Right ventricle myocardium superior (tissue), 1 donor: ENCODE results near the gene ATP6V1G1. TPM values are rescaled to one million over a fixed set of nuclear protein-coding genes. Genes with fewer than 3 reads are reported as not detected.

Experiments used
- ATAC-seq: fragments of 200-7000 bp; cut with Tn5 transposase; one replicate; pipeline ENCODE4 v1.9.1; 2020; ENCODE audit warnings: mild to moderate bottlenecking; ENCODE audit not compliant: poor library complexity
- DNase-seq: peaks from one replicate; pipeline ENCODE4 v3.0.0-alpha.2; 2020
- intact Hi-C: fragments of 100-400 bp; cut with DNase I; formaldehyde crosslinking; loops from one replicate; pipeline ENCODE4 v1.11.2; 2022
- long read RNA-seq: library from polyadenylated mRNA; unstranded; transcript quantifications from one replicate; pipeline ENCODE4 v2.0.0, GENCODE V29; 2021
- total RNA-seq: library from RNA; stranded (reverse); fragmentation: NEBNext Ultra II Directional; extraction: Animal tissue kit (Norgen Biotek cat#: 25700); gene quantifications from one replicate; pipeline ENCODE4 v1.2.1, GENCODE V29; 2021
- donor health status: DM: no; HTN: yes; CAD: no; lungs with severe emphysema.

The ATP6V1G1 gene, protein sequence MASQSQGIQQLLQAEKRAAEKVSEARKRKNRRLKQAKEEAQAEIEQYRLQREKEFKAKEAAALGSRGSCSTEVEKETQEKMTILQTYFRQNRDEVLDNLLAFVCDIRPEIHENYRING
- total RNA-seq = 60.2 TPM
- long read RNA-seq, transcript ATP6V1G1-201 (3 exons, 1,080 nt) = major isoform, 78 of 79 reads
- long read RNA-seq, partial matches to known transcripts = 0 of 79 reads
- long read RNA-seq, other reads (novel, unspliced or antisense) = 1 of 79 reads

DNA sequence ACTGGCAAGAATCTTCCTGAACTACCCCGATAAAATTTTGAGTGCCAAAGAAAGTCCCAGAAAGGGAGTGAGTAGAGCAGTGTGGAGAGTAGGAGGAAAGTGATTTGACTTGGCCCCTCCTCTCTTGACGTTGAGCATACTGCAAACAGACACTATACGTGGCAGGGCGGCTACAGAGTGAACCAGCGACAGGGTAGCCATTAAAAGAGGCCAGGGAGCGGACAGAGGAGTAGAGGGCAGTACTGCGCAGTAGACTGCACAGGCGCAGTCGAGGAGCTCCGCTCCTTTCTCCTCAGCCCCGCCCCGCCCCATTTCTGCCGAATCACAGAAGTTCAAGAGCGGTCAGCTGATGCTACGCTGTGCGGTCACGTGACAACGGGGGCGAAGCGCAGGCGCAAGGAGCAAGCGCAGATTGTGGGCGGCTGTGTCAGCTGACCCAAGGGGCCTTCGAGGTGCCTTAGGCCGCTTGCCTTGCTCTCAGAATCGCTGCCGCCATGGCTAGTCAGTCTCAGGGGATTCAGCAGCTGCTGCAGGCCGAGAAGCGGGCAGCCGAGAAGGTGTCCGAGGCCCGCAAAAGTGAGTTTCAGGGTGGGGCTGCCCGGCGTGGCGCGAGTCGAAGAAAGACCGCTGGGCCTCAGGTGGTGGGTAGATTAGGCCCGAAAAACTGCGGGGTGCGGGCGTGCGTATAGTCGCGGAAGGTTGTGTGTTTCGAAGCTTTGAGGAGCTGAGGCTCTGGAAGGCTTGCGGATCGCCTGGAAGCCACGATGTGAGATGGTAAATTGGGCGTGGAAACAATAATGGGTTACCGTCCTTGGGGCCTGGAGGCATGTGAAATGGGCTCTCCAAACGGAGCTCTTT, at the start of gene ATP6V1G1:
Gene ATP6V1G1, plus strand, starts transcription at position 425 of the 858 bp plus-strand sequence. Its CDS starts 70 bp downstream, at position 495.
- peak; percentile 100 for DNase-seq
- peak; percentile 98 for ATAC-seq
- intact Hi-C loops = no loop called here

DNA sequence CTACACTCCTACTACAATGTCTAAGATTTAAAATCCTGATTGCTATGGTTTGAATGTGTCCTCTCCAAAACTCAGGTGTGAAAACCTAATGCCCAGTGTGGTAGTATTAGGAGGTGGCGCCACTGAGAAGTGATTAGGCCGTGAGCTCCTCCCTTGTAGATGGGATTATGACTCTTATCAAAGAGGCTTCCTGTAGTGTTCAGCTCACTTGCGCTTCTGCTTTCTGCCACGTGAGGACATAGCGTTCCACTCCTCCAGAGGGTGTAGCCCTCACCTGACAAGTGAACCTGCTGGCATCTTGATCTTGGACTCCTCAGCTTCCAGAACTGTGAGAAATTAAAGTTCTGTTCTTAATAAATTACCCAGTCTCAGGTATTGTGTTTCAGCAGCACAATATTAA, 49.3 kb upstream of the ATP6V1G1 start:
- no peak for ATAC-seq
- no peak for DNase-seq
- intact Hi-C loops = no loop called here

DNA sequence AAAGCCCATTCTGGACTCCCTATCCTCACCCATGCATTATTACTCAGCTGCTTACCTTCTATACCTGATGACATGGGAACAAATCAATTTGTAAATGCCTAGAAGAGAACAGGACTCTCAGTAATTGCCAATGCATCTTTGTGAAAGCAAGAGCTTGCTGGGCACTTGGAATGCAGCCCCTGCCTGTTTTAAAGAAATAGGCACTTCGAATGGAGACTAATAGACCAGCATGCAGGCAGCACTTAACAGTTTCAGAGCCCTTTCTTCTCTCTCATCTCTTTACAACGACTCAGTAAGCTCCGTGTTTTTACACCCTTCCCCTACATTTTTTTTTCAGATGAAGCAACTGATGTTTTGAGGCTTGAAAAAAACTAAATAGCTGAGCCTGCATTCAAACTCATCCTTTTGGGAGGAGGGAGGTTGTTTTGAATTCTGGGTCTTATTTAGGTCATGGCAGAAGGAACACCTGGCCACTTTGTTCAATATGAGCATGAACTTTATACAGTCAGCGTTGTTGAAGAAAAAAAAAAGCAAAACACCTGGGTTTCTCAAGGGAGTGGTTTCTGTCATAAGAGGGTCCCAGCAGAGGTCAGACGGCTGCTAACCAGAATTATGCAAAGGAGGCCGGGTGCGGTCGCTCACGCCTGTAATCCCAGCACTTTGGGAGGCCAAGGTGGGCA, 47.7 kb upstream of the ATP6V1G1 start:
- ATAC-seq = no peak
- intact Hi-C loops = no loop called here
- no peak for DNase-seq

DNA sequence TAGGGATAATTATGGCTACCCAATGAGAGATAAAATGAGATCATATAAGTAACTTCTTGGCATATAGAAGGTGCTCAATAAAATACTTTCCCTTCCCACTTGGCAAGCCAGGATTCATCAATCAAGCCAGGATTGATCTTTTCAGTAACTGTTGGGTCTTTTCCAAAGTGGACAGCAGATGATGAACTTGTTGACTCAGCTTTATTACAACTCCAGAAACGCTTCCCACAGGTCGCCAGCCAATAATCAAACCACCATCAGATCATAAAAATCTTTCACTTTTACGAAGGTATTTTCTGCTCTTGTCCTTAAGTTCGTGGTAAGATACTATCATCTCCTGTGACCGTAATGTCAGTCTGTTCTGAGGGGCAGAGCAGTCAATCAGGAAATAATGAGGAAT, 42.5 kb upstream of the ATP6V1G1 start:
- no peak for ATAC-seq
- intact Hi-C loops = no loop called here
- no peak for DNase-seq

DNA sequence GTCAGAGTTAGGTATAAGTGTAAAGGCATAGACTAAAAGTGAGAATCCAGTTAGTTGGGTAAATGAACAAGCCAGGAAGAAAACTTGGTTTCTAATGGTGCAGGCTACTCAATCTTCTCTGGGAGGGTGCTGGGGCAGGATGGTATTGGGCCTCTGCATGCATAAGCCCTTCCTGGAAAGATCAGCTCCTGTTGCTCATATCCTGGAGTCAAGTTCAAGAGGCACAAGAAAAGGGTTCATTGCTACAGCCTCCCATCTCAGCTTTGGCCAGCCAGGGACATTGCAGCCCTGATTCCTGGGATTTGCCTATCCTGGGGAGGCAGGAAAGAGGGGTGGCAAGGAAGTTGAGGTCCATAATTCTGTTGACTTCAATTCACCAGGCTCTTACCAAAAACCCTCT, 40.7 kb upstream of the ATP6V1G1 start:
- no peak for ATAC-seq
- intact Hi-C loops = no loop called here
- no peak for DNase-seq

DNA sequence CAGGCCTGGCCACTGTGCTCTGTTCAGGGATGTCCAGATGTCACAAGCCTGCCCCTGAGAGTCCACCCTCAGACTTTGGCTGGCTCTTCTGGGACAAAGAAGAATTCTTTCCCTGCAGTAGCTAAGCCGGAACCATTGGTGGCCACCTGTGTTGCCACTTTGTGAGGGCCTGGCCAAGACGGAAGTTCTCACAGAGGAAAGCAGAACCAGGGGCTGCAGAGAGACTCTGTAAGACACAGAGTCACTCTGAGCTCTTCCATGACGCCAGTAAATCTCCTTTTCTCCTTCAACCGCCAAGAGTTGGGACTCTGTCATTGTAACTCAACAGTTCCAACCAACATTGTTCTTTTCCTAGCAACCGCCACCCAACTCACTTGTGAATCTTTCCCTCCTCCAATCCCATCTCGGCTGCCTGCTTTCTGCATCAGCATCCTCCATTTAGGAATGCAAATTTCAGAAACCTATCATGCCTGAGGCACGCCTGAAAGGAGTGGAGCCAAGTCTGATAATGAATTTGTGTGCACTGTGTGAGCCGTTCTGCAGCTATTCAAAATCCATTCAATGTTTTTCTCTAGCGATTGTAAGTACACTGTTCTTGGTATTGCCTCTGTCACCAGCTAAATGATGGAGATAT, 37.8 kb upstream of the ATP6V1G1 start:
- DNase-seq = no peak
- ATAC-seq = no peak
- intact Hi-C loops = no loop called here

DNA sequence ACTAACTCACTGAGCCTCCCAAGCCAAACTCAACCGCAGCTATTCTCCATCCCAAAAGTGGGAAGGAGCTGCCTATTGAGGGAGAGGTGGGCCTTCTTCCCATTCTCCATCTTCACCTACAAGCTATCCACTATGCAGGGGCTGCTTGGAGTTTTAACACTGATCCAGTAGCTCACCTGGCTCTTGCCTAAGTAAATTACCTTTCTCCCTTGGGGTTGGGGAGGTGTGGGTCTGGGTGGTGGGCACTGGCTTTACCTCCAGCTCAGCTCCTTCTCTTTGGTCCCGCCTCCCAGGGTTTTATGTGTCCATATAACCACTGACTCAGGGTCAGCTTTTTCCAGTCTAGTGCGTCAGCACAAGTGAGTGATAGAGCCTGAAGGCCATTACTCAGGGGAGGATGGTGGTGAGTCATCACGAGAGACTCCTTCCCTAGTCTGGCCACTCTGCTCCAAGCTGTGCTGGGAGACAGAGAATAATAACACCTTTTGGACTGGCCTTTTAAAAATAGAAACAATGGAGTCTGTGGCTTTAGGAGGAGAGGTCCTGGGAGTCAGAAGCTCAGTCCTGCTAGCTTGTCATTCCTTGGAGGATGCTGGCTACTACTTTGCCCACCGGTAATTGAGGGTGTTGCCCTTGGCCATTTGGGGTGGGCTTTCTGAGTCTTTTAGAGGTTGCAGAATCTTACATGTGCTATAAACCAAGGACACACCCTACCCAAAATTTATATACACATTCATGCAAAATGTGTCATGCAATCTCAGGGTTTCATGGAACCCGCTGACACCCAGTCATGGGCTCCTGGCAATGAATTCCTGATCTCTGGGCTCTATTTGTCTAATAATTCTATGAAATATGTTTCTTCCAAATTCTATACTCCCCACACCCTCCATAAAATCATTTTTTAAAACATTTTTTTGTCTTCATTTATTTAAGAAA, 35.6 kb upstream of the ATP6V1G1 start:
- ATAC-seq = peak; percentile 78
- intact Hi-C loops = no loop called here
- no peak for DNase-seq

DNA sequence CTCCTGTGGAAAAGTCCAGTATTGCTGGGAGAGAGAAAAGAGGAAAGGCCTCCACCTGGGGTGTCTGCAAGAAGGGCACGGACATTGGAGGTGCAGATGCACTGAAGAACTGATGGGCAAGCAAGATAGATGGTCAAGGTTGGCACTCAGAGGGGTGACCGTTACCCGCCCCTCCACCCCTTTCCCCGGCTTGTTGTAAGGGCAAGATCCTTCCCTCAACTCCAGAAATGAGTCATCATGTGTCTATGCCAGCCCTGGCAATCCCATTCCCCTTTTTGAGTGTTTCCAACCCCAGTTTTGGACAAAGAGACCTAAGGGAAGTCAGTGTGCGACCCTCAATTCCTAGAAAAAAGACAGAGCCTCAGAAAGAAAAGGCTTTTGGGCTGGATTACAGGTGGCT, 34.9 kb upstream of the ATP6V1G1 start:
- DNase-seq (no peak), ATAC-seq (no peak)
- intact Hi-C loops = no loop called here

DNA sequence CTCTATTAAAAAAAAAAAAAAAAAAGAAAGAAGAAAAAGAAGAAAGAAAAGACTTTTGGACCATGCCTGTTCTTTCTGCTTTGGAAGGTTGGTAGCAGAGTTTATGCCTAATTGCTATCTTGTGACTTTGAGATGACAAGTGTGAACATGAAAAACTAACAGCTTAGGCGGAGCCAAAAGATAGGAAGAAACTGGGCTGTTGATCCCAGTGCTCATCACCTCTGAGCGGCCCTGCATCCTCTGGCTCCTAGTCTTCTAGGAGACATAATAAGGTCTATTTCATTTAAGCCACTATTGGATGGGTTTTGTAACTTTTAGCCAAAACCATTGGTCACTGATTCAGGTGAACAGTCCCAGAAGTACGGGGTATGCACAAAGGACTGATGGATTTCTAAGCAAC, 34.4 kb upstream of the ATP6V1G1 start:
- DNase-seq (no peak), ATAC-seq (no peak)
- intact Hi-C loops = no loop called here

DNA sequence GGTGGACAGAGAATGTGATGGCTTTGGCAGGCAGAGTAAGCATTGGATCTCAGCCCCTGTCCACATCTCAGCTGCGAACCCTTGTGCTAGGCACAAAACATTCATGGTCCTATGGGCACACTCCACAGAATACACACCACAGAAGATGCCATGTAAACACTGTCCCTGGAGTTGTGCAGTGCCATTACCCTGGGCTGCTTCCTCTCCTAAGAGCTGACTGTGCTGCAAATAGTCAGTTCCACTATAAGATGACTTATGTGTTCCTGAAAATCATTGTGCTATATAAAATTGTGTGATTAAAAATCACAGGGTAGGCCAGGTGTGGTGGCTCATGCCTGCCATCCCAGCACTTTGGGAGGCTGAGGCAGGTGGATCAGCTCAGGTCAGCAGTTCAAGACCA, 31.9 kb upstream of the ATP6V1G1 start:
- no peak for ATAC-seq
- intact Hi-C loops = no loop called here
- no peak for DNase-seq

DNA sequence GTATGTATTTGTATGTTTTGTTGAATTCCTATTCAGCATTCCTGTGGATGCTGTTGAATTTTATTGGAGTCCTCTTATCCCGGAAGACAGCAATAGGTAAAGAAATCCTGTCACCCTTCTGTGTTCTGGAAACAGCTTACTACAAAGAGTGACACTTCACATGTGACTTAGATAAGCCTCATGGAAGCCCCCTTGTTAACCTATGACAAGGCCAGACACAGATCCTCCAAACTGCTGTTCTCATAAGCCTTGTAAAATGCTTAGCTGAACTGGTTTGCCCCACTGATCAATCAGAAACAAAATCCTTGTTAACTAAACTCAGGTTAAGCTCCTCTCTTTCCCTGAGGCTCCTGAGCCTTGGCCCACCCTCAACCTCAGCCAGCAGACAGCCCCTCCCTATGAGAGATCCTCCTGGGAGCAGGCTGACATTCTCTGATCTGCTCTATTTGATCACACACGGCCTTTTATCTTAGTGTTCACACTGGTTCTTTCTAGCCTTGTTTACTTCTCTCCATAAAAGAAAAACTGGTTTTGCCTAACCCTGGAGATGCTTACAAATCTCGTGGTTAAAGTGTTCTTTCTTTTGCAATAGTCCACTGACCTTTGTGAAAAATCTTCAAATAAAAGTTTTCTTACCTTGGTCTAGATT, 29.4 kb upstream of the ATP6V1G1 start:
- ATAC-seq = no peak
- DNase-seq = no peak
- intact Hi-C loops = no loop called here

DNA sequence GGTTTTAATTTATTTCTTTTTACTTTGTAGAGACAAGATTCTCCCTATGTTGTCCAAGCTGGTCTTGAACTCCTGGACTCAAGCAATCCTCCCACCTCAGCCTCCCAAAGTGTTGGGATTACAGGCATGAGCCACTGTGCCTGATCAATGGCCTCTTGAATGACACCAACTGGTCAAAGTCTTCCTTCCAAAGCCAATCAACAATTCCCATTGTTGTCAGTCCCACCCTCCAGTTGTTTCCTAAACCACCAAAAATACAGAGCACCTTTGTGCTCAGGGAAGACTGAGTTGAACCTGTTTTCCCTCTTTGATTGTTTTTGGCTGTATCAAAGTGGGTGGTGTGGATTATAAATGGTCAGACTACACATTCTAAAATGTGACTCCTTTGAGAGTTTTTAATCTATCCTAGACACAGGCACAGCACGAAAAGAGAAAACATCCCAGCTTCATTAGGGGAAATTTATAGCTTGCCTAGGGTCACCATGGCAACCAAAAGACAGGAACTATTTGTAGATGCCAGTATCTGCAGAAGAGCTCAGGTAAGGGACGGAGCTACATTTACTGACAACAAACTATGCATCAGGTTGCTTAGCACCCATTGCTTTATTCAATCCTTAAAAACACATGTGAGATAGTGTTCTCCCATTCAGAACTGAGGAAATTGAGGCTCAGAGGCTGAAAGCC, 27.6 kb upstream of the ATP6V1G1 start:
- DNase-seq = no peak
- no peak for ATAC-seq
- intact Hi-C loops = no loop called here

DNA sequence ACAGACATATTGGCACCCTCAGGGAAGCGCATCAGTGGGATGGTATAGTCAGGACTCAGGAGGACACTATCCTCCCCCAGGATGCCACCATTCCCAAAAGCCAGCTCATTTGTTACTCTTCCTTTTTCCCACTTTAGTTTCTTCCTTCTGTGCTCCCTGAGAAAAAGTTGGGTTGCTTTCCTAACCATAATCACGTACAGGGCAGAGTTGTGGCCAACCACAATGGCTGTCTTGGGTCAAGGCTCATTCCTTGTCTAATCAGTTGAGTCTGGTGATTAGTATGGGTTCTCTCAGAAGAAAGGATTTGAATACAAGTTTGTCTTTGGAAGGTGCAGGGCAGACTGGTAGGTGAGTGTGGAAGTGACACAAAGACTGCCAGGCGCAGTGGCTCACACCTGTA, 26.6 kb upstream of the ATP6V1G1 start:
- DNase-seq = no peak
- ATAC-seq = no peak
- intact Hi-C loops = no loop called here

DNA sequence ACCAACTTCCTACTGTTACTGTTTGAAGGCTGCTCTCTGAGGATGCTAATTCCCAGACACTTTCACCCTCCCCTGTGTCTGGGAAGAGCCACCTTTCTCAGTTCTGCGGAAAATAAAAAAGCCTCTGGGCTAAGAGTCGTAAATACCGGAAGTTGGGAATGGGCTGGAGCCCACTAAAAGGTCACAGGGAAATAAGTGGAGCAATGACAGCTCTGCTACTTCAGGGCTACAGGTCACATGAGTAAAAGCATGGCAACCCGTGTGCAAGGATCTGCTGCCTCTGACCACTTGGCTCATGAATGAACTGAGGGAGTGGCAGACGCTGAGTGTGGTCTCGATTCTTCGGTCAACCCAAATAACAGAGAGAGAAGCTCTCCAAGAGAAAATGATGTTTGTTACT, 25.8 kb upstream of the ATP6V1G1 start:
- ATAC-seq (no peak), DNase-seq (no peak)
- intact Hi-C loops = no loop called here

DNA sequence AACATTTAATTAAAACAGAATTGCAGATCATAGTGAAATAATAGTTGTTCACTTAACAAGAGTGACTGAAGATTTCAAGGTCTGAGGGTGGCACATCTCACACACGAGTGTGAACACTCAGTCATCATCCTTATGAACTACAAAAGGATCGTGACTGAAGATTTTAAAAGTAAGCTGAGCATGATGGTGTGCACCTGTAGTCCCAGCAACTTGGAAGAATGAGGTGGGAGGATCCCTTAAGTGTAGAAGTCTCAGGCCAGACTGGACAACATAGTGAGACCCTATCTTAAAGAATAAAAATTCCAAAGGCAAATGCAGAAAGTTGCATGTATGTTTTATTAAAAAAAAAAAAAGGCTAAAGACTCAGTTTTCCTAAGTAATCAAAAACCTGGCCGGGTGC, 22.4 kb upstream of the ATP6V1G1 start:
- DNase-seq = no peak
- ATAC-seq = no peak
- intact Hi-C loops = no loop called here

DNA sequence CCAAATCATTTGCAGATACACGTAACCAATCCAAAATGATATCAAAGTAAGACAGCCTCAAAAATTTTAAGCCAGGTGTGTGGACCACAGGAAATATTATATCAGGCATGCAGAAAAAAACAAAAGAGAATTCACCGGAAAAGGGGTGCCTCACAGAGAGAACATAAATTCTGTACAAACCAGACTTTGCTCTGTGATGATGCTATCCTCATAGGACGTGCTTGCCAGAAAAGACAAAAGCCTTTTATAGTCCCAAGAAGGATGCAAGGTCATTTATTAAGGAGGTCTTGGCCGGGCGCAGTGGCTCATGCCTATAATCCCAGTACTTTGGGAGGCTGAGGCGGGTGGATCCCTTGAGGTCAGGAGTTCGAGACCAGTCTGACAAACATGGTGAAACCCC, 16.8 kb upstream of the ATP6V1G1 start:
- DNase-seq = no peak
- intact Hi-C loops = no loop called here
- no peak for ATAC-seq

DNA sequence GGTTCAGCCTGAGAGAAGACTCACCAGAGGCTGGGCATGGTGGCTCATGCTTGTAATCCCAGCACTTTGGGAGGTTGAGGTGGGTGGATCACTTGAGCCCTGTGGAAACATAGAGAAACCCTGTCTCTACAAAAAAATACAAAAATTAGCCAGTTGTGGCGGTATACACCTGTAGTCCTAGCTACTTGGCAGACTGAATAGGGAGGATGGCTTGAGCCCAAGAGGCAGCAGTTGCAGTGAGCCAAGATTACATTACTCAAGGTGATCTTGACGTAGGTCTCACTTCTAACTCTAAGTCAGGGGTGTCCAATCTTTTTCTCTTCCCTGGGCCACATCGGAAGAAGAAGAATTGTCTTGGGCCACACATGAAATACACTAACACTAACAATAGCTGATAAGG, 16.2 kb upstream of the ATP6V1G1 start:
- ATAC-seq = no peak
- intact Hi-C loops = no loop called here

More for the DNA sequence above, 16.2 kb upstream of the ATP6V1G1 start:
- DNase-seq = no peak
